K562 (cell line): Measurements from ENCODE around the gene GPR180. TPM values are rescaled to one million over a fixed set of nuclear protein-coding genes. Genes with fewer than 3 reads are reported as not detected.

Experiments used
- ATAC-seq: fragments of 200-7000 bp; cut with Tn5 transposase; 3 replicates; pipeline ENCODE4 v1.9.1; 2020; ENCODE audit warnings: moderate library complexity
- BruUV-seq: library from RNA; stranded (reverse); fragments of 400-500 nt; replicated peaks from 2 replicates; lab custom pipeline; 2021; lab: Mats Ljungman, UMichigan
- CTCF ChIA-PET: fragments of 300-600 bp; formaldehyde crosslinking; extraction: SDS; loops from one replicate; lab custom pipeline; 2021; ENCODE audit warnings: low intra/inter-chr PET ratio; lab: Yijun Ruan, JAX
- POLR2A ChIA-PET: fragments of 300-600, 350-650 bp; sonication (Branson Sonifier 250); formaldehyde crosslinking; extraction: SDS; loops from one replicate; lab custom pipeline; 2021; ENCODE audit warnings: antibody characterized with exemption, inconsistent platforms; lab: Yijun Ruan, JAX
- DNase-seq, 4 experiments: peaks; one replicate each; pipeline versions ENCODE4 v3.0.0 to v3.0.0-alpha.2; 2011 to 2018; ENCODE audit warnings: low spot score in 3 of 4, mixed read lengths in 3 of 4; ENCODE audit errors: extremely low read depth in 1 of 4
- FAIRE-seq: peaks from 2 replicates; lab custom pipeline; 2011; peaks lifted over from hg19 to GRCh38; lab: Jason Lieb, UNC
- H2AFZ ChIP-seq: 2 replicates; pipeline ENCODE4 v1.6.0; 2011; ENCODE audit warnings: low read depth, low read length, control low read depth, inconsistent platforms
- H3K27ac ChIP-seq: fragments of 200-600 bp; 3 replicates; pipeline ENCODE4 v1.8.0; 2011; ENCODE audit warnings: low read depth, mild to moderate bottlenecking, control low read depth, inconsistent platforms, low read length, moderate library complexity, mixed read lengths; ENCODE audit errors: extremely low read depth
- H3K27me3 ChIP-seq, 2 experiments: fragments of 300-600 bp in 1 of 2; 2 replicates in 1 of 2; 3 replicates in 1 of 2; pipeline versions ENCODE4 v1.6.0 to v1.8.0; 2011; ENCODE audit warnings: inconsistent platforms in 2 of 2, low read length in 2 of 2, mild to moderate bottlenecking in 1 of 2, mixed read lengths in 1 of 2, moderate library complexity in 1 of 2; ENCODE audit not compliant: control insufficient read depth in 2 of 2, insufficient read depth in 2 of 2
- H3K36me3 ChIP-seq: fragments of 300-600 bp; 3 replicates; pipeline ENCODE4 v1.8.0; 2011; ENCODE audit warnings: mild to moderate bottlenecking, low read length, inconsistent platforms; ENCODE audit not compliant: control insufficient read depth, insufficient read depth
- H3K4me1 ChIP-seq, 2 experiments: fragments of 200-600 bp in 1 of 2; replicated peaks in 1 of 2; 2 replicates in 1 of 2; 3 replicates in 1 of 2; pipeline versions ENCODE4 v1.5.1 to v1.8.0; 2011; ENCODE audit warnings: inconsistent platforms in 2 of 2, low read length in 2 of 2, mild to moderate bottlenecking in 1 of 2, mixed read lengths in 1 of 2, moderate library complexity in 1 of 2; ENCODE audit not compliant: control insufficient read depth in 2 of 2, insufficient read depth in 2 of 2
- H3K4me2 ChIP-seq: 2 replicates; pipeline ENCODE4 v1.6.1; 2011; ENCODE audit warnings: low read length, control low read depth, inconsistent platforms, mixed read lengths; ENCODE audit not compliant: insufficient read depth
- H3K4me3 ChIP-seq: fragments of 200-600 bp; sonication (generic), shearing (Covaris generic); 2 replicates; pipeline ENCODE4 v1.5.1; 2016; ENCODE audit warnings: control low read depth, inconsistent platforms
- H3K79me2 ChIP-seq: fragments of 200-600 bp; 3 replicates; pipeline ENCODE4 v1.8.0; 2011; ENCODE audit warnings: low read length, inconsistent platforms; ENCODE audit not compliant: control insufficient read depth, insufficient read depth
- H3K9ac ChIP-seq, 2 experiments: 2 replicates each; pipeline versions ENCODE4 v1.6.0 to v1.6.1; 2011; ENCODE audit warnings: low read depth in 2 of 2, low read length in 2 of 2, control low read depth in 1 of 2, inconsistent platforms in 1 of 2, mild to moderate bottlenecking in 1 of 2, mixed read lengths in 1 of 2; ENCODE audit not compliant: insufficient read depth in 1 of 2
- H3K9me1 ChIP-seq: one replicate; pipeline ENCODE4 v1.6.0; 2011; ENCODE audit warnings: inconsistent platforms, mild to moderate bottlenecking, low read length, moderate library complexity; ENCODE audit not compliant: control insufficient read depth, insufficient read depth
- H3K9me3 ChIP-seq: replicated peaks from 2 replicates; pipeline ENCODE4 v1.5.1; 2011; ENCODE audit warnings: low read depth, low read length, inconsistent platforms; ENCODE audit not compliant: control insufficient read depth, insufficient read depth
- H4K20me1 ChIP-seq: replicated peaks from 2 replicates; pipeline ENCODE4 v1.6.1; 2011; ENCODE audit warnings: low read length, inconsistent platforms, mixed read lengths; ENCODE audit not compliant: control insufficient read depth, insufficient read depth
- KAT2B ChIP-seq: IDR thresholded peaks from one replicate; pipeline ENCODE4 v1.6.1; 2012; ENCODE audit warnings: low read depth, mild to moderate bottlenecking, control low read depth, inconsistent platforms, low read length, moderate library complexity
- MAZ ChIP-seq, 2 experiments: fragments of 450-650 bp in 1 of 2; sonication (generic) in 1 of 2; formaldehyde crosslinking; IDR thresholded peaks in 1 of 2; conservative IDR thresholded peaks in 1 of 2; 2 replicates each; pipeline versions ENCODE4 v1.4.0 to v1.5.0; 2020; ENCODE audit warnings: mild to moderate bottlenecking in 1 of 2, missing genetic modification reagents in 1 of 2
- NCOR1 ChIP-seq: fragments of 450-650 bp; IDR thresholded peaks from 2 replicates; pipeline ENCODE4 v1.6.1; 2016; ENCODE audit warnings: mild to moderate bottlenecking, moderate library complexity
- NFIX ChIP-seq: fragments of 250-450 bp; sonication (Bioruptor Pico); IDR thresholded peaks from 2 replicates; pipeline ENCODE4 v1.4.0; 2020; ENCODE audit warnings: low read depth, mild to moderate bottlenecking, moderate library complexity
- TRIM24 ChIP-seq, 2 experiments: fragments of 450-650 bp; IDR thresholded peaks; 2 replicates each; pipeline ENCODE4 v1.6.1; 2016
- ZNF584 ChIP-seq: fragments of 200-800 bp; sonication (Bioruptor generic); IDR thresholded peaks from 2 replicates; pipeline ENCODE4 v1.6.1; 2016; ENCODE audit warnings: low read depth, mild to moderate bottlenecking, missing genetic modification characterization, missing compliant biosample characterization
- WGBS: fragments of 100-300 bp; shearing (Covaris generic); methylation state at CpG from one replicate; pipeline ENCODE4 v1.1.6; 2016; ENCODE audit warnings: low coverage, mixed read lengths; ENCODE audit not compliant: insufficient coverage; ENCODE audit errors: missing lambda C conversion rate; 5-methylcytosine and 5-hydroxymethylcytosine counted together
- in situ Hi-C: fragments of 300-500 bp; cut with MboI; formaldehyde crosslinking; loops from 4 replicates; pipeline ENCODE4 v1.15.0; 2018; ENCODE audit warnings: inconsistent platforms, mixed read lengths
- intact Hi-C: fragments of 100-400 bp; cut with micrococcal nuclease; formaldehyde crosslinking; loops from 2 replicates; pipeline ENCODE4 v1.14.2; 2022
- polyA plus RNA-seq, 8 experiments: library from polyadenylated mRNA; depleted of rRNA in 4 of 8; stranded (reverse) in 5 of 8; unstranded in 3 of 8; fragments of >200 nt; fragmentation: Nextera tagmentation in 2 of 8; fragmentation: Illumina TruSeq in 1 of 8; extraction: Ambion mirVana in 2 of 8; extraction: Trizol in 1 of 8; gene quantifications; 2 replicates each; pipeline versions ENCODE4 v1.2.1 to v1.2.3, GENCODE V29; 2011 to 2014; ENCODE audit warnings: inconsistent platforms in 1 of 8, missing spikeins in 1 of 8
- total RNA-seq, 7 experiments: library from RNA; depleted of rRNA in 6 of 7; stranded (reverse); fragments of >200 nt in 6 of 7; fragmentation: Illumina TruSeq in 2 of 7; extraction: Trizol in 2 of 7; gene quantifications; 2 replicates each; pipeline versions ENCODE4 v1.2.1 to v1.2.3, GENCODE V29; 2011 to 2021; ENCODE audit warnings: low replicate concordance in 1 of 7
- TF ChIP-seq, protein P1 (sequence below): sonication (generic); formaldehyde crosslinking; IDR thresholded peaks from 2 replicates; pipeline ENCODE4 v1.8.1; 2023; ENCODE audit warnings: mild to moderate bottlenecking, missing genetic modification reagents

GPR180 gene
- total and polyA plus RNA-seq, 9 of the 15 experiments (the other 6 are each of a cell fraction or from before 2014, with no cell fraction given): 0.77 to 4.1 (median 1.8) TPM

GRCh38 chr13:94595950-94596574, 5.6 kb upstream of the GPR180 start, which contains the start of gene TGDS (continued):
- TF ChIP-seq NCOR1 (0 out of 2 replicates have a peak, but pooled peaks have one; percentile 5), ZNF584 (CRISPR knock-in tag) (no peak), MAZ (CRISPR knock-in tag; conservative IDR thresholded peaks at IDR 0.05 in 1 of 2, IDR thresholded peaks at IDR 0.05 in 1 of 2) (0 out of 4 replicates have a peak, but pooled peaks of 1 of the 2 experiments have one; percentile 20), NFIX (no peak)

DNA sequence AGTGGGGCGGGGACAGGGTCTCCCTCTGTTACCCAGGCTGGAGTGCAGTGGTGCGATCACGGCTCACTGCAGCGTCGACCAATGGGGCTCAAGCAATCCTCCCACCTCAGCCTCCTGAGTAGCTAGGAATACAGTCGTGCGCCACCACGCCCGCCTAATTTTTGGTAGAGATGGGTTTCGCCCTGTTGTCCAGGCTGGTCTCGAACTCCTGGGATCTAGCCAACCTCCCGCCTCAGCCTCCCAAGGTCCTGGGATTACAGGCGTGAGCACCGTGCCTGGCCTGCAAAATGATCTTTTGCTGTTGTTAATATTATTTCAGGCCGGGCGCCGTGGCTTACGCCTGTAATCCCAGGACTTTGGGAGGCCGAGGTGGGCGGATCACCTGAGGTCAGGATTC, 5.1 kb upstream of the GPR180 start:
- Histone ChIP-seq H3K9me1 (no peaks in the 10 kb centered on the region), H3K36me3 (peaks cover 25% of the 10 kb centered on the region), H3K27ac (peak overlapping the region; percentile 74; the same call in 2 of the 3 replicates), H3K4me2 (peak overlapping the region; percentile 96), H4K20me1 (no peaks in the 10 kb centered on the region), H3K27me3 (no peaks in the 10 kb centered on the region), H3K4me1 (peaks cover 6 to 12% of the 10 kb centered on the region in 2 experiments; a peak in 3 of 5 replicates), H2AFZ (peak overlapping the region; percentile 96), H3K79me2 (peaks cover 37% of the 10 kb centered on the region), H3K9ac (peak overlapping the region; percentile 89 to 95; a peak in 2 of 4 replicates), H3K9me3 (peaks cover 5% of the 10 kb centered on the region), H3K4me3 (peak overlapping the region; percentile 66)
- TF ChIP-seq TRIM24 (IDR thresholded peaks at IDR 0.05): no peak
- TF ChIP-seq, protein P1, sequence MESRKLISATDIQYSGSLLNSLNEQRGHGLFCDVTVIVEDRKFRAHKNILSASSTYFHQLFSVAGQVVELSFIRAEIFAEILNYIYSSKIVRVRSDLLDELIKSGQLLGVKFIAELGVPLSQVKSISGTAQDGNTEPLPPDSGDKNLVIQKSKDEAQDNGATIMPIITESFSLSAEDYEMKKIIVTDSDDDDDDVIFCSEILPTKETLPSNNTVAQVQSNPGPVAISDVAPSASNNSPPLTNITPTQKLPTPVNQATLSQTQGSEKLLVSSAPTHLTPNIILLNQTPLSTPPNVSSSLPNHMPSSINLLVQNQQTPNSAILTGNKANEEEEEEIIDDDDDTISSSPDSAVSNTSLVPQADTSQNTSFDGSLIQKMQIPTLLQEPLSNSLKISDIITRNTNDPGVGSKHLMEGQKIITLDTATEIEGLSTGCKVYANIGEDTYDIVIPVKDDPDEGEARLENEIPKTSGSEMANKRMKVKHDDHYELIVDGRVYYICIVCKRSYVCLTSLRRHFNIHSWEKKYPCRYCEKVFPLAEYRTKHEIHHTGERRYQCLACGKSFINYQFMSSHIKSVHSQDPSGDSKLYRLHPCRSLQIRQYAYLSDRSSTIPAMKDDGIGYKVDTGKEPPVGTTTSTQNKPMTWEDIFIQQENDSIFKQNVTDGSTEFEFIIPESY (CRISPR knock-in tag): peak; percentile 52; the same call in 1 of the 2 replicates
- TF ChIP-seq KAT2B: no peak
- ChIA-PET CTCF (no interaction called here), POLR2A (interaction anchor here (0.5 to 1.0 kb wide), 3 partner anchors 10 to 626 kb away, joined by 3 to 5 read pairs (median 3); no protein-coding TSS in a partner anchor)
- DNase-seq: no peak
- peak; percentile 9; the same call in 1 of the 3 replicates for ATAC-seq
- FAIRE-seq: no peak
- in situ Hi-C loops: no loop called here
- WGBS: 62% methylated on average over 3 of the region's 20 CpGs
- BruUV-seq: no TSS peak
- intact Hi-C loops: no loop called here
